GM12864 (cell line): ENCODE data around the gene LINGO1.

Source experiments
- DNase-seq: peaks from one replicate; pipeline ENCODE4 v3.0.0-alpha.2; 2011; ENCODE audit warnings: low read depth
- H3K4me3 ChIP-seq: 2 replicates; pipeline ENCODE4 v1.5.1; 2011; ENCODE audit warnings: mild to moderate bottlenecking, low read depth, low read length, control low read depth
- TF ChIP-seq, protein P1 (sequence below): IDR thresholded peaks from 2 replicates; pipeline ENCODE4 v1.5.1; 2011; ENCODE audit warnings: low read depth, mild to moderate bottlenecking, moderate library complexity, low read length, control low read depth, inconsistent platforms; ENCODE audit errors: missing control alignments

The LINGO1 gene

GRCh38 chr15:77646104-77646694 is 13.5 kb upstream of the LINGO1 start:
- no peak for DNase-seq
- TF ChIP-seq, protein P1, sequence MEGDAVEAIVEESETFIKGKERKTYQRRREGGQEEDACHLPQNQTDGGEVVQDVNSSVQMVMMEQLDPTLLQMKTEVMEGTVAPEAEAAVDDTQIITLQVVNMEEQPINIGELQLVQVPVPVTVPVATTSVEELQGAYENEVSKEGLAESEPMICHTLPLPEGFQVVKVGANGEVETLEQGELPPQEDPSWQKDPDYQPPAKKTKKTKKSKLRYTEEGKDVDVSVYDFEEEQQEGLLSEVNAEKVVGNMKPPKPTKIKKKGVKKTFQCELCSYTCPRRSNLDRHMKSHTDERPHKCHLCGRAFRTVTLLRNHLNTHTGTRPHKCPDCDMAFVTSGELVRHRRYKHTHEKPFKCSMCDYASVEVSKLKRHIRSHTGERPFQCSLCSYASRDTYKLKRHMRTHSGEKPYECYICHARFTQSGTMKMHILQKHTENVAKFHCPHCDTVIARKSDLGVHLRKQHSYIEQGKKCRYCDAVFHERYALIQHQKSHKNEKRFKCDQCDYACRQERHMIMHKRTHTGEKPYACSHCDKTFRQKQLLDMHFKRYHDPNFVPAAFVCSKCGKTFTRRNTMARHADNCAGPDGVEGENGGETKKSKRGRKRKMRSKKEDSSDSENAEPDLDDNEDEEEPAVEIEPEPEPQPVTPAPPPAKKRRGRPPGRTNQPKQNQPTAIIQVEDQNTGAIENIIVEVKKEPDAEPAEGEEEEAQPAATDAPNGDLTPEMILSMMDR: no peak
- H3K4me3 ChIP-seq: no peak overlapping the region

DNA sequence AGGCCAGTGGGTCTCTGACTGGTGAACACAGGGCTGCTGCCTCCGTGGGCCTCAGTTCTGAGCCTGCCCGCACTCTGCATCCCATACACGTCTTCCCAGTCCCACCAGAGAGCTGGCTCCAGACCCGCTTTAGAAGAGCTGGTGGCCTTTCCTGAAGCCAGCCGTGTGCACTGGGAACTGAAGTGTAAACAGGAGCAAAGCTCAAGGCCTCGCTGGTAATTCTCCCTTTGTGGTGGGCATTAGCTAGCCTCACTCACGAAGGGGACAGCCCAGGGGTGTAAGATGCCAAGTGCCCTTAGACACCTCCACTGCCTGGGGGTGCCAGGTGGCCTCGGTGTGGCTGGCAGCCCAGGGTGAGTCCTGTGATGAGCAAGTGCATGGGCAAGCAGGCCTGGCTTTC is 12.9 kb upstream of the LINGO1 start:
- DNase-seq: no peak
- TF ChIP-seq, protein P1: no peak
- H3K4me3 ChIP-seq: no peak overlapping the region

DNA sequence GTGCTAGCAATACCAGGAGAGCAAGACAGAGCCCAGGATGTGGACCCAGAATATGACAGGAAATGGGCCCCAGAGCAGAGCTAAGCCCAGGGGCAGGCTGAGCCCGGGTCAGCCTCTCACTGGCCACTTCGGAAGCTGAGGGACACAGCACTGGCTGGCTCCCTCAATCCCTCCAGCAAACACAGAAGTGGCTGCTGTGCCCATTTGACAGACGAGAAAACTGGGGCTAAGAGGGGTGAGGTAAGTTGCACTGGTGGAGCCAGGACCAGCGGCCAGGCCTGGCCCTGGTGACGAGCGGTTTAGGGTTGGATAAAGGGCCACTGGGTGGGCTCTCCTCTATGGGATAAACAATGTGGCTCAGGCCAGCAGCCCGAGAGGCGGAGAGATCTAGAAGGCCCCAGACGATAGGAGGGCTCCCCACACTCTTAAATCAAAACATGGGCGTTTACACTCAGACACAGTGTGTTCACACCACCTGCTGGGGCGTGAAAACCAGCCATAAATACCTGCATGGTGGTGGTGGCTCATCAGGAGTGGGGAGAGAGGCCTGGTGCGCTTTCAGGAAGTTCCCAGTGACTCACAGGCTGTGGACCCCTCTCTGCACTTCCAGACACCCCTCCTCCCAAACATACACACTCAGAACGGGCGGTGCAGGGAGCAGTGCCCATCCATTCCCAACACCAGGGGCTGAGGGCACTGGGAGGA is 12.0 kb upstream of the LINGO1 start:
- no peak for DNase-seq
- TF ChIP-seq, protein P1: no peak
- H3K4me3 ChIP-seq: no peak overlapping the region

DNA sequence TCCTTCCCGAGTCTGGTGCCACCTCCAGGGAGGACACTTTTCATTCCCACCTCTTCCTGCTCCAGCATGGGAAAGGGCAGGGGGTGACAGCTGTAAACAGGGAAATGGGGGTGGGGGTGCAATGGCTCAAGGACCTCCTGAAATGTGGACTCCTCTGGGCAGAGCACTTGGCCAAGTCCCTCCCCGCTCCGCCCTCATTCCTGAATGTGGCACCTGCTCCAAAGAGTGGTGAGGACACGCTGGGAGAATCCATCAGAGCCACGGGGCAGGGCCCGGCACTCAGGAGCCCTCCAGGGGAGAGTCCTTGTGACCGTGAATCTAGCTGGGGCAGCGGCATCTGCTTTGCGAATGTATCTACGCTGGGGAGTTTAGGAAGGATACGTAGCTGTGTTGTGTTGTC is 11.1 kb upstream of the LINGO1 start:
- TF ChIP-seq, protein P1: no peak
- no peak for DNase-seq

DNA sequence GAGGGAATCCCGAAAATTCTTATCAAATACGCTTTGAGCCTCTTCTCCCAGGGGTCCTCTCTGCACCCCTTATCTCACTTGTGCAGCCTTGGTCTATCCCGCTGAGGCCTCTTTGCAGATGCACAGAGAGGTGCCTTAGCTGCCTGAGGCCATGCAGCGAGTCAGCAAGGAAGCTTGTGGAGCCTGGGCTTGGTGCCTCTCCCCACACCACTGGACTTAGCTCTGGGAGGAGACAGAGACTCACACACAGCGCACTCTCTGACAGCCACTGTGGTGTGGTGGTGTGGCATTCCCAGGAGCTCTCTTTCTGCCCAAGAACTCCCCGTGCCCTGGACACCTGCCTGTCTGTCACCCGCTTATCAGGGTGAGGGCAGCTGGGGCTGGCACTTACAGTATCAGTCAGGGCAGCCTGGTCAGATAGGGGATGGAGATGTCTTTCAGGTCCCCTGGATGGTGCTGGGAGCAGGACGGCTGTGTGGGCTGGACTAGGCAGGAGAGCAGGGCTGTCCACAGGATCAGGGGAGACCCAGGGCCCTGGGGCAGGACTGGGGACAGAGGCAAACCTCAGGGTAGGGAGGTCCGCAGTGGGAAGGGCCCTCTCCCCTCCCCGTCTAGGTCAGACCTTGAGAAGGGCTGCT is 10.2 kb upstream of the LINGO1 start:
- no peak for DNase-seq
- TF ChIP-seq, protein P1: no peak
- no peak overlapping the region for H3K4me3 ChIP-seq

More for the DNA sequence above, 11.1 kb upstream of the LINGO1 start:
- no peak overlapping the region for H3K4me3 ChIP-seq

DNA sequence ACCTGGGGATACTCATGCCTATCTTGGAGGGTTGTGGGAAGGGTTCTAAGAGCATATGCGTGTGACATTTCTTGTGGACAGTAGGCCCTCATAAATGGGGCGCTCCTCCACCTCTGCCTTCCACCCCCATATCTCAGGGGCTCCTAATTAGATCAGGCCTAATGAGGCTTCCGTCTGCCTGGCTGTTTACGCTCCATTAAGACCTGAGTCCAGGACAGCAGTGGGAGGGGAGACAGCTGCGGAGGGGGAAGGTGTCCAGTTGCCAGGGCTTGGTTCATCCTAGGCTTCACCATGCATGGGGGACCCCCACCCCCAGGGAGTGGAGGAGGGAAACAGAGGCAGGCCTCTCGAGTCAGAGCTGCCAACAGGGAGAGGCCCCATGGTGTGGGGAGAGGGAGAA is 9.3 kb upstream of the LINGO1 start:
- no peak overlapping the region for H3K4me3 ChIP-seq
- no peak for DNase-seq
- TF ChIP-seq, protein P1: no peak

- H3K4me3 ChIP-seq: no peak overlapping the region
- DNase-seq: no peak
- TF ChIP-seq, protein P1: no peak
Measured at GRCh38 chr15:77640615-77641014, 7.9 kb upstream of the LINGO1 start.
